CMK (cell line): ENCODE measurements around the gene PSME2.
A peak's percentile ranks its signal among the peaks of the same experiment; 100 is the strongest.

Experiments
- DNase-seq: peaks from one replicate; pipeline ENCODE4 v3.0.0-alpha.2; 2010; ENCODE audit warnings: low read depth

The PSME2 gene

DNA sequence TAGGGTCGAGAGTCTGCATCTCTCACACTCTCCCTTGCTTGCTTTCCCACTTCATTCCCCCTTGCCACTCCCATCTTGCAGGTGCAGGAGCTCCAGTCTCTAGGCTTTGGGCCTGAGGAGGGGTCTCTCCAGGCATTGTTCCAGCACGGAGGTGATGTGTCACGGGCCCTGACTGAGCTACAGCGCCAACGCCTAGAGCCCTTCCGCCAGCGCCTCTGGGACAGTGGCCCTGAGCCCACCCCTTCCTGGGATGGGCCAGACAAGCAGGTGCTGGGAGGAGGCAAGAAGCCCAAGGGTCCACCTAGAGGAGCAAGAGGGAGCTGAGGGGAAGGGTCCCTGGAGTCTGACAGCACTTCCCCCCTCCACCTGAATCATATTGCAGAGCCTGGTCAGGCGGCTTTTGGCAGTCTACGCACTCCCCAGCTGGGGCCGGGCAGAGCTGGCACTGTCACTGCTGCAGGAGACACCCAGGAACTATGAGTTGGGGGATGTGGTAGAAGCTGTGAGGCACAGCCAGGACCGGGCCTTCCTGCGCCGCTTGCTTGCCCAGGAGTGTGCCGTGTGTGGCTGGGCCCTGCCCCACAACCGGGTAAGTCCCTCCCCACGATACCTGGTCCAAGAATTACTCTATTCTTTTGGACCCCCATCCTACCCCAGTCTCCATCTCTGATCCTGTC is 5.1 kb upstream of the PSME2 start:
- no peak for DNase-seq

DNA sequence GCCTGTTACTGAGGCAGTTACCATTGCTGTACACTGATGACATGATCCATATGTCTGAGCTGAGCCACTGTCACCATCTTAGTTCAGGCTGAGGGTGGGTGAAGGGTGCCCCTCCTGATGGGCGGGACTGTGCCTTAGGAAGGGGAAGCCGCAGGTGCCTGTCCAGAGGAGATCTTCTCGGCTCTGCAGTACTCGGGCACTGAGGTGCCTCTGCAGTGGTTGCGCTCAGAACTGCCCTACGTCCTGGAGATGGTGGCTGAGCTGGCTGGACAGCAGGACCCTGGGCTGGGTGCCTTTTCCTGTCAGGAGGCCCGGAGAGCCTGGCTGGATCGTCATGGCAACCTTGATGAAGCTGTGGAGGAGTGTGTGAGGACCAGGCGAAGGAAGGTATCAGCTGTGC is 4.6 kb upstream of the PSME2 start:
- no peak for DNase-seq

DNA sequence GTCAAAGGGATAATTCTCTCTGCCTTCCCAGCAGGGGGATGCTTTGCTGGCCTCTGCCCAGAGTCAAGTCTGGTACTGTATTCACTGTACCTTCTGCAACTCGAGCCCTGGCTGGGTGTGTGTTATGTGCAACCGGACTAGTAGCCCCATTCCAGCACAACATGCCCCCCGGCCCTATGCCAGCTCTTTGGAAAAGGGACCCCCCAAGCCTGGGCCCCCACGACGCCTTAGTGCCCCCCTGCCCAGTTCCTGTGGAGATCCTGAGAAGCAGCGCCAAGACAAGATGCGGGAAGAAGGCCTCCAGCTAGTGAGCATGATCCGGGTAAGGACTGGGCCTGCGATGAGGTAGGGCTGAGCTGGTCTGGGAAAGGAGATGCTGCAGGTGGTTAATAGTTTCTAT is 4.2 kb upstream of the PSME2 start:
- DNase-seq, result no peak

DNA sequence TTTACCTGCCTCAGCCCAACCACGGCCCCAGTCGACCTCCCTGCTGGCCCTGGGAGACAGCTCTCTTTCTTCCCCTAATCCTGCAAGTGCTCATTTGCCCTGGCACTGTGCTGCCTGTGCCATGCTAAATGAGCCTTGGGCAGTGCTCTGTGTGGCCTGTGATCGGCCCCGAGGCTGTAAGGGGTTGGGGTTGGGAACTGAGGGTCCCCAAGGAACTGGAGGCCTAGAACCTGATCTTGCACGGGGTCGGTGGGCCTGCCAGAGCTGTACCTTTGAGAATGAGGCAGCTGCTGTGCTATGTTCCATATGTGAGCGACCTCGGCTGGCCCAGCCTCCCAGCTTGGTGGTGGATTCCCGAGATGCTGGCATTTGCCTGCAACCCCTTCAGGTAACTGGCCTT is 3.7 kb upstream of the PSME2 start:
- no peak for DNase-seq

DNA sequence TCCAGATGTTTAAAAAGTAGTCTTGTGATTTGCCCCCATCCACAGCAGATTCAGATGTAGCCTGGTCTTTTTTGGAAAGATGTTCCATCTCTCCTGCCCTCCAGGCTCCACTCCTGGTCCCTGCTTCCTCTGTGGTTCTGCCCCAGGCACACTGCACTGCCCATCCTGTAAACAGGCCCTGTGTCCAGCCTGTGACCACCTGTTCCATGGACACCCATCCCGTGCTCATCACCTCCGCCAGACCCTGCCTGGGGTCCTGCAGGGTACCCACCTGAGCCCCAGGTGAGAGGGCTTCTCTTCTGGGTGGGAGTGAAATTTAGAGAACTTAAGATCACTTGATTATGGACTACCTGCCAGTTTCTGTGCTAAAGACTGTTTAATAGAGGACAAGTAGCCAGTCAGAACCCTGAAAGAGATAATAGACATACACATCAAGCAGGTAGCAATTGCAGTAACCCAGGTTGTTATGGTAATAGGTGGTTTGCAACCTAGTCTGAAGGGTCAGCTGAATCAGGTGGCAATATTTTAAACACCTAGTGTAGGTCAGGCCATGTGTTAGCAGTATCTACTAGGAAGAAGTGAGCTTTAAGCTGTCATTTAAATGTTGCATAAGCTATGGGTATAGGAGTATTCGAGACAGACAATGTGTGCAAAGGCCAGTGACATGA is 3.0 kb upstream of the PSME2 start:
- no peak for DNase-seq

DNA sequence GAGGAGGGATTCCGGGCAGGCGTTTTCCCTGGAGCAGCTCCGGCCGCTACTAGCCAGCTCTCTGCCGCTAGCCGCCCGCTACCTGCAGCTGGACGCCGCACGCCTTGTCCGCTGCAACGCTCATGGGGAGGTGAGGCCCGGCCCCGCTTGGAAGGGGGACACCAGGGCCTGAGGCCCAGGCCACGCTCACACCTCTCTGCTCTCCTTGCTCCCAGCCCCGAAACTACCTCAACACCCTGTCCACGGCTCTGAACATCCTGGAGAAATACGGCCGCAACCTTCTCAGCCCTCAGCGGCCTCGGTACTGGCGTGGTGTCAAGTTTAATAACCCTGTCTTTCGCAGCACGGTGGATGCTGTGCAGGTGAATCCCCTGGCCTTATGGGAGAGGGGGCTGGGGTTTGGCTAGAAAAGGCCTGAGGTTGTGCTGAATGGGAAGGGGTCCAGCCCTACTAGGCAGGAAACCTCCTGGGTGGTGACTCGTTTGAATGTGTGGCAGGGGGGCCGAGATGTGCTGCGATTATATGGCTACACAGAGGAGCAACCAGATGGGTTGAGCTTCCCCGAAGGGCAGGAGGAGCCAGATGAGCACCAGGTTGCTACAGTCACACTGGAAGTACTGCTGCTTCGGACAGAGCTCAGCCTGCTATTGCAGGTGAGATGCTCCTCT is 1.5 kb upstream of the PSME2 start:
- no peak for DNase-seq

DNA sequence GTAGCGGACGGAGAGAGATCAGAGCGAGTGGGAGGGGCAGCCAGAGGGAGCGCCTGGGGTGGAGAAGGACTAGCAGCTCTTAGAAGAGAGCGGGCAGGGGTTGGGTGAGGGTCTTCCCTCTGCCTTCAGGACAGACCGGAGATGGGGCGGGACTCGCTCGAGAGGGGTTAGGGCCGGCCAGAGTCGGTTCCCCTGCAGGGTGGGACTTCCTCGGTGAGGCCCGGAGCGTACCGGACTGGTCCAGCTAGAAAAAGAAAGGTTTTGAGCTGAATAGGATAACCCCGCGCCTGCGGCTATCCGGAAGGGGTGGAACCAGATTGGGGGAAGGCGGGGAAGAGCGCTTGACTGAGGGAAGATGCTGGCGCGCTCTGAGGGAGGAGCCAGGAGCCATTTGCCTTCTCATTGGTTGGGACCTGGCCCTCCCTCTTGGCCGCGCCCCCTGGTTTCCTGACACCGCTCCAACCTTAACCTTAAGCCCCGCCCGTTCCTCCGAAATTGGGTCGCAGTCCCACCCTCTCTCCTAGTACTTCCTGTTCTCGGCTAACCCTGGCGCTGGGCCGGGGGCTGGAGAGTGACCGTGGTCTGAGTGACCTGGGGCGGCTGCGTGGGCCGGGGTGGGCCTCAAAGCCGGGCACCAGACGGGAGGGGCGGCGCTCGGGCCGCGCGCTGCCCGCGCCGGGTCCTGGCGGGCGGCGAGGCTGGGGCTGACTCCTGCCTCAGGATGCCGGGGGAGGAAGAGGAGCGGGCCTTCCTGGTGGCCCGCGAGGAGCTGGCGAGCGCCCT is 759 bp upstream of the PSME2 start, which contains the start of gene RNF31:
Gene RNF31, plus strand, starts transcription at position 521 of the 783 bp plus-strand sequence. Its CDS starts 201 bp downstream, at position 722.
- DNase-seq, result peak; percentile 93

DNA sequence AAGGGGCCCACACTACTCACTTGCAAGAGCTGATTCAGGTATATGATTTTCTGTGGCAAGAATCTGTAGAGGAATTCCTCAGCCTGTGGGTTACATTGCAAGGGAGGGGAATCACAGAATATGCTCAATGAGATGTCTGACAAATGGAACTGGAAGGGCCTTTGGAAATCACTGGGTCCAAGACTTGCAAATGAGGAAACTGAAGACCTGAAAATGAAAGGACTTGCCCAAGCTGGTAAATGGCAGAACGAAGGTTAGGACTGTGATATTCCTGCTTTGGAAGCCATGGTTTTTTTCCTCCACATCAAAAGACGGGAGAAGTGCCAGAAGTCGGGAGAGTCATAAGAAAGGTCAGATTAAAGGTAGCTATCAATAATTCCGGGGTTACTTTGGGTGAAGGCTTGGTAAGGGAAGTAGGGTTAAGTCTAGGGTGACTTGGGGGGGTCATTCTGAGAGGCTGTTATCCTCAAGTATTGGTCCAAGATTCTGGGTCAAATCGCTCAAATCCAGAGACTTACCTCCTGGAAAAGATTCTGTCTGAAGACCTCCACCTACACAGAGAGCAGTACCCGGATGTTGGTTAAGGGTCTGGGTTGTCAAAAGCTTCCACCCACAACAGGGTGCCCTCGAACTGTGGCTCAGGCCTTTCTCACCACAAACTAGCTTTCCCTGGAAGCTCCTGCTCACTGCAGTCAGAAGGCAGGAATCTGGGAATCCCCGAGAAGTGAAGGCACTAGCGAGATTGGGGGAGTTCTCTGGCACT is 539 bp downstream of the PSME2 start:
- DNase-seq, result no peak

DNA sequence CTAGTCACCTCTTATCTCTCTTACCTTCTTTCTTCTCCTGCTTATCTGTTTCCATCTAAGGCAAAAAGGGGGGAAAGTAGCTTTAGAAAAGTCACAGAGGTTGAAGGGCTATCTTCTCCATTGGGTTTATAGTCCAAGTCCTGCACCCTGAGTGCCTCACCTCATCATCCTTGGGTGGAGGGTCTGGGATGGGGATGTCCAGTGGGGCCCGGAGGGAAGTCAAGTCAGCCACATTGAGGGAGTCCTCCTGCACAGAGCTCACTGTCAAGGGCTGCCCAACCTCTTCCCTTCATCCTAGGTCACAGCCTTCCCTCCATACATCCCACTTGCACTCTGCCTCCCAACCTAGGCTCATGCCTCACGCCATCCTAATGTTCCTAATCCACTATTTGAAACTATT is 1.2 kb downstream of the PSME2 start:
- no peak for DNase-seq

DNA sequence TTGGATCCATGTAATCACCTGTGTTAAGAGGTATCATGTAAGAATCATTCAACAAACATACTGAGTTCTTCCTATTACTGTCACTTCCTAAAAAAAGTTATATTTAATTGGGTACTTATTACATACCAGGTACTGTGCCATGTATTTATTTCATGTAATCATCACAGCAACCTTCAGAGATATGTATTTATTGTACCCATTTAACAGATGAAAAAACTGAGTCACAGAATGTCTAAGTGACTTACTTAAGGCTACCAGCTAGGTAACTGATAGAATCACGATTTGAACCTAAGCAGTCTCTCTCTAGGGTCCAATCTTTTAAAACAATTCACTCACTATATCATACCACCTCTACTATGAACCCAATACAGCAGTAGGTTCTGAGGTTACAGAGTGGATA is 2.0 kb downstream of the PSME2 start:
- DNase-seq, result no peak

DNA sequence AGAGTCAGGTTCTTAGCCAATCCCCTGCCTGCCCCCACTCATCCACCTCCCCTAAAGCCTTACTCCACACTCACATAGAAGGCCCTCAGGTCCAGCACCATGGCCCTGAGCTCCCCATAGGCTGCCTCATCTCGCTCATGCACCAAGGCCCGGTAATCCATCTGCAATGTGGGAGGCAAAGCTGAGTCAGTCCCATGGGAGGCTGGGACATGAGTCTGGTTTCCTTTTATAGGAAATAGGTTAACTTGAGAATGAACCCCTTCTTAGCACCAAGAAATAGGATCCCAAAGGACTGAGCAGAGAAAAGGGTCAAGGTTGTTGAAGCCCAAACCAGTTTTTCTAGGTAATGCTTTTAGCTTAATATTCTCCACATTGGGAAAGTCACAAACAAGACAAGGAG is 2.9 kb downstream of the PSME2 start:
- DNase-seq, result no peak

DNA sequence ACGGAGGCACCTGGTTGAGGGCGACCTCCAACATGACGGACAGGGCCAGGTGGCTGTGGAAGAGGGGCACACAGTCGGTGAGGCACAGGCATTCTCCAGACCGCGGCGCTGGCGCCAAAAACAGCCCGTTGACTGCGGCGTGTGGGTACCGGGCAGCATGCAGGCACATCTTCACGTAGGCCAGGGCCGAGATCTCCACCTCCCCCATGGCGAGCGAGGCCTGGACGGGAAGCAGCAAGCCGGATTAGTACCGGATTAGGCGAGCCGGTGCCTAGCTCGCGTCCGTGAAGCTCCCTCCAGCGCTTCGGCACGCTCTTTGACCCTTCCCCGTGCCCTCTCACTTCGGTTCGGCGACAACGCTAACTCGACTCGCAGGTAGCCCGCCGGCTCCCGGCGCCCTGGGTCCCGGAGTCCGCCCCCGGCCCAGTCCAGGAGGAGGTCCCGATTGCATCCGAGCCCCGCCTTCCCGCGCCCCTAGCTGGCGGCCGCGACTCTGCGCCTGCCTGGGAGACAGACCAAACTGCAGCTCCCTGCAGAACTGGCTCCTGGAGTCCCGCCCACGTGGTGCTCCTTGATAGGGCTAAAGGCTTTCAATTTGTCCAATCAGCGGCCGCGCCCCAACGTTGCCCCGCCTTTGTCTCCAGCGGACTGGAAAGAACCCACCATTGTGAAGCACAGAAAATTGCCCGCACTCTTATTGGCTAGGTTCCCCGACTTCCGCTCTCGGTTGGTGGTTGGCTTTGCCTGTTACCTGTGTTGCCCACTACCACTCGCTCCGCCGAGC is 5.1 kb downstream of the PSME2 start, which contains the start of gene EMC9:
Gene EMC9, minus strand, starts transcription at position 495 of the 784 bp plus-strand sequence. Its CDS starts 287 bp downstream, at position 208.
- DNase-seq, result peak; percentile 95

DNA sequence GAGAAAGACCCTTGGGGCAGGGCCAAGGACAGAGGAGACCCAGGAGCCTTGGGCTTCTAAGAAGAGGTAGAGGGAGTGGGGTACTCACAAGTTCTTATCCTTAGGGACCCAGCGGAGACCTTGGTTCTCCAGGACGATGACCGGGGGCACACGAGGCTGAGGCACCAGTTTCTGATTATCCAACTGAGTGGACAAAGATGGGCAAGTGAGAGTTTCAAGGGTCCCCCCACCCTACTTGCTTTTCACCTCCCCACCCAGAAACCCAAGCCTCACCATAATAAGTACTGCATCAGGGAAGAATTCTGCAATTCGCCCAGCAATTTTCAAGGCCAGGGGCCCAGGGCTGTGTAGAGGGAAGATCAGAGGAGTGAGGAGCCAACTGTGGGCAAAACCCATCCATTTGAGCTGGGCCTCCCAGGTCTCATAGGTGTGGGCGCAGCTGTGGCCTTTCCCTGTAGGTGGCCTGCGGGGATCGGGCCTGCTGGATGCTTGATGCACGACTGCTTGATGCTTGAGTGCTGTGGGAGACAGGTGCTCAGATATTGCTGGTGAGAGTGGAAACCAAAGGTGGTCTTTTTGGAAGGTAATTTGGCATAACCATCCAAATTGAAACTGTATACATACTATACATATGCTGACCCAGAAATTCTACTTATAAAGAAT is 7.0 kb downstream of the PSME2 start:
- no peak for DNase-seq

DNA sequence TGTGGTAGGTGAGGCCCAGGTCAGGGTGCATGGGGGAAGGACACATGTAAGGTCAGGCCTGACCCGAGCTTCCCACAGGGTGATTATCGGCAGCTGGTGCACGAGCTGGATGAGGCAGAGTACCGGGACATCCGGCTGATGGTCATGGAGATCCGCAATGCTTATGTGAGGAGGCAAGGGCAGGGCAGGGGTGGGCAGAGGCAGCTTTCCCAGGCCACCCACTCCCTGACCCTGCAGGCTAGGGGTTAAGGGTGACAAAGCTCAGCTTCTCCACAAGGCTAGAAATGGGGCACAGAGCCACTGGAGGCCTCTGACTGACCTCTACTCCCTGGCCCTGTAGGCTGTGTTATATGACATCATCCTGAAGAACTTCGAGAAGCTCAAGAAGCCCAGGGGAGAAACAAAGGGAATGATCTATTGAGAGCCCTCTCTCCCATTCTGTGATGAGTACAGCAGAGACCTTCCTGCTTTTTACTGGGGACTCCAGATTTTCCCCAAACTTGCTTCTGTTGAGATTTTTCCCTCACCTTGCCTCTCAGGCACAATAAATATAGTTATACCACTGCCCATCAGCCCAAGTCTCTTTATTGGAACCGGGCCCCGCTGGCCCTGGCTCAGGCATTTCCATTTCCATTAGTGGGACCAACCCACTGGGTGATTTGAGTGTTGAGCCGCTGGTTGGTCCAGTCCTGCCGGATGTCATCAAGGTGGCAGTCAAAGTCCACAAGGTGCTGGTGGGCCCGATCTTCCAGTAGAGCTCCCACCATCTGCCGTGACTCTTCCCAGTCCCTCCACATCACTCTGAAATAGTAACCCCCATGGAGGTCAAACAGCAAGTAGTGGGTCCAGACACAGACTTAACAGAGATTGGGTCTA is 7.8 kb downstream of the PSME2 start:
- DNase-seq, result no peak

DNA sequence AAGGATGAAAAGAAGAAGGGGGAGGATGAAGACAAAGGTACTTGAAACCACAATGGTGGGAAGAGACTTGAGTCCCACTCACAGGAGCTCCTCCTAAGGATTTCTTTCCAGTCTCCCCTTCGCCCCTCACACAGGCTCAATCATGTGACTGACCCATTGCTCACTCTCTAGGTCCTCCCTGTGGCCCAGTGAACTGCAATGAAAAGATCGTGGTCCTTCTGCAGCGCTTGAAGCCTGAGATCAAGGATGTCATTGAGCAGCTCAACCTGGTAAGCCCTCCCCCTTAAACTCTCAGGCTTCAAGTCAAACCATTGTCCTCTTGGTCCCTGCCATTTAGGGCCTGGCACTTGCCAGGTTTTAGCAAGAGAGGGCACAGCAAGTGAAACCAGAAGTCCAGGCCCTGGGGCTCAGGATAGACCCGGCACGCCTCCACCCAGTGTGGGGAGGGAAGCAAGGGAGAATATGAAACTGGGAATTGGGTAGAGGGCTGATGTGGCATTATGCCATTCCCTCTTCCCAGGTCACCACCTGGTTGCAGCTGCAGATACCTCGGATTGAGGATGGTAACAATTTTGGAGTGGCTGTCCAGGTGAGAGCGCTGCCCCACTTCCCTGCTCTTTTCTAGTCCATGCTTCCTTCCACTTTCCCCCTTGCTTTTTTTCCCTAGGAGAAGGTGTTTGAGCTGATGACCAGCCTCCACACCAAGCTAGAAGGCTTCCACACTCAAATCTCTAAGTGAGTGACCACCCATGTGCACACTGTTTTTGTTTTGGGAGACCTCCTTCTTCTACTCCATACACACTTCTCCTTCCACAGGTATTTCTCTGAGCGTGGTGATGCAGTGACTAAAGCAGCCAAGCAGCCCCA is 8.6 kb downstream of the PSME2 start:
- no peak for DNase-seq

DNA sequence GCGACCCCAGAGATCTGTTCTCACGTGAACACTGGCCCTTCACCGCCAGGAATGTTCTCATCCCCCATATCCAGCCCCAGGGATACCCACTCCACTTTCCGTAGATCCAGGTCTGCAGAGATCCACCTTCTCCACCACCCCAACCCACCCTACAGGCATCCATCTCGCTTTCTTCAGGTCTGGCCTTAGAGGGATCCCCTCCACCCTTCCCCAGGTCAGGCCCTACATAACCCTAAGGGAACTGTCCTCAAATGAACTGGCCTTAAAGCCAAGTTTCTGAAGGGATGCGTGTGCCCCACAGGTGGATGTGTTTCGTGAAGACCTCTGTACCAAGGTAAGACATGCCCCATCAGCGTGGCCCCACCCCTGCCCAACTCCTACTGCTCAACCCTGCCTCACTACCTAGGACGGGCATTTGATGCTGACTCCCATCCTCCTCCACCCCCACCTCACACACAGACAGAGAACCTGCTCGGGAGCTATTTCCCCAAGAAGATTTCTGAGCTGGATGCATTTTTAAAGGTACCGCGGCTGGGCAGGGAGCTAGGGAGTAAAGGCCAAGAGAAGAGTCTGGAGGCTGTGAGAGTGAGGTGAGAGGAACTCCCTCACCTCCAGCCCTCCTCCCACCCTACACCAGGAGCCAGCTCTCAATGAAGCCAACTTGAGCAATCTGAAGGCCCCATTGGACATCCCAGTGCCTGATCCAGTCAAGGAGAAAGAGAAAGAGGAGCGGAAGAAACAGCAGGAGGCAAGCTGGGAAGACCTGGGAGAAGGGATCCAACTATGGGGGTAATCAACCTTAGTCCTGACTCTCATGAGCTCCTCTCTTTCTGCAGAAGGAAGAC is 9.5 kb downstream of the PSME2 start:
- DNase-seq, result no peak
